GM18907 (cell line): ENCODE results near the gene CYP4B1.
"Not testable (repeated sequence)": the region's sequence is repeated elsewhere in the genome, so short reads cannot be mapped to it uniquely, and the experiment has no call there.

ENCODE experiments used
- ATAC-seq: cut with Tn5 transposase; IDR thresholded peaks from one replicate; pipeline ENCODE4 v1.9.1; 2021; ENCODE audit warnings: mild to moderate bottlenecking, moderate library complexity; ENCODE audit not compliant: unreplicated experiment

The CYP4B1 gene

GRCh38 chr1:46813858-46814396 lies 15.1 kb downstream of the CYP4B1 start:
- no peak for ATAC-seq

DNA sequence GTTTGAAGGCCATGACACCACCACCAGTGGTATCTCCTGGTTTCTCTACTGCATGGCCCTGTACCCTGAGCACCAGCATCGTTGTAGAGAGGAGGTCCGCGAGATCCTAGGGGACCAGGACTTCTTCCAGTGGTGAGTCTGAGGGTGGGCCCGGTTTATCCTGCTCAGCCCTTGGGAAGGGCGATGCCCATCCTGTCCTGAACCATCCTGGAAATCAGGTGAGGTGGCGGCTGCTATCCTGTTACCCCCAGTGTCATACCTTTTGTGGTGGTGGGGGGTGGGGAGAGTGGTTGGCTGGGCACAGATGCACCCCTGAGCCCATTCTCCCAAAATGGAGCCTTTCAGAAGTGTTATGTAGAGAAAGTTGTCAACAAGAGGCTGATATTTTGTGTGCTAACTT lies 16.3 kb downstream of the CYP4B1 start:
- ATAC-seq, result no peak

DNA sequence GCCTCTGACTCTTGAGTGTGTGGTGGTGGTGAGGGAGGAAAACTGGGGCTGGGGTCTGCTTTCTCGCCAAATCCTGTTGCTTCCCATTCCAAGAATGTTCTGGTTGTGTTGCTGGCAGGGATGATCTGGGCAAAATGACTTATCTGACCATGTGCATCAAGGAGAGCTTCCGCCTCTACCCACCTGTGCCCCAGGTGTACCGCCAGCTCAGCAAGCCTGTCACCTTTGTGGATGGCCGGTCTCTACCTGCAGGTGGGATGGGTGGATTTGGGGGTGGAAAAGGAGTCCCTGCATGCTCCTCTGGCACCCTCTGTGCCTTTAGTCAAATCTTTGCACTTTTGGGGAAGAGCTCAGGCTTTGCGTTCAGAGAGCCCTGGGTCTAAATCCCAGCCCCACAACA lies 18.1 kb downstream of the CYP4B1 start:
- no peak for ATAC-seq

- ATAC-seq, result no peak
These were observed 19.0 kb downstream of the CYP4B1 start for GRCh38 chr1:46817814-46818213.

GRCh38 chr1:46818591-46818990 lies 19.7 kb downstream of the CYP4B1 start:
- ATAC-seq, result no peak

- ATAC-seq, result no peak
These were observed 20.5 kb downstream of the CYP4B1 start for GRCh38 chr1:46819335-46819734.

GRCh38 chr1:46820076-46820475 lies 21.2 kb downstream of the CYP4B1 start:
- no peak for ATAC-seq

DNA sequence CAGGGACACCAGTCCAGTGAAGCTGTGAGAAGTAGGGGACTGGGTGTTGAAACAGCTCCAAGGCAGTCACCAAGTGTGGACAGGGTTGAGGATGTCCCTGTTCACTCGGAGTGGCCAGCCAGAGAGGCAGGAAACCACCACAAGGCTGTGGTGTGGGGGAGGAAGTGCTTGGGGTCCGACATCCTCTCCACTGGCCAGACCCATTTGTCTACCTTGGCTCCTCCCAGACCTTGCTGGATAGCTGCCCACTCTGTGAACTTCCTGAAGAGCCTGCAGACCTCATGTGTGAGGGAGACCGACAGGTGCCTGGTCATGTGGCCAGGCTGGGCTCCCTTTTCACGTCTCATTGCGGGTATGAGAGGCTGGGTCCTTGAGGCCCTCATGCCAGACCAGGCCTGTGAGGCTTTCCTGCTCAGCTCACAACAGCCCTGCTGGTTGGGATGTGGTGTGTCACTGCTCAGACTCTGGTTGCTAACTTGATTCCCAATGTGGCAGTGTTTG lies 21.8 kb downstream of the CYP4B1 start:
- no peak for ATAC-seq

- ATAC-seq, result no peak
These were observed 23.5 kb downstream of the CYP4B1 start for GRCh38 chr1:46822248-46822826.

DNA sequence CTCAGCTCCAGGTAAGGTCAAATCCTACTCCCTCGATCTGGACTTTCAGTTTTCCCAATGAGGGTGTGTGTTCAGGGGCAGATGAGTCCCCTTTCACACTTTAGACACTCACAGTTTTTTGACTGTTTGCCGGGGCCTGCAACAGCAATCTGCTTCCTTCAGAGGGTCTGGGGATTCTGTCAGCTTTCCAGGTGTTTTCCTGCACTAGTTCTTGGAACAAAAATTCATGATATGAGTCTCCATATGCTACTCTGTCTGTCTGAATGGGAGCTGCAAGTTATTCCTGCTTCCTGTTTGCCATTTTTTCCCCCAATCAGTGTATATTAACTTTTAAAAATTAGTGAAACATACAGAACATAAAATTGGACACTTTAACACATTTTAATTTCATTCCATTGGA lies 24.3 kb downstream of the CYP4B1 start:
- no peak for ATAC-seq

DNA sequence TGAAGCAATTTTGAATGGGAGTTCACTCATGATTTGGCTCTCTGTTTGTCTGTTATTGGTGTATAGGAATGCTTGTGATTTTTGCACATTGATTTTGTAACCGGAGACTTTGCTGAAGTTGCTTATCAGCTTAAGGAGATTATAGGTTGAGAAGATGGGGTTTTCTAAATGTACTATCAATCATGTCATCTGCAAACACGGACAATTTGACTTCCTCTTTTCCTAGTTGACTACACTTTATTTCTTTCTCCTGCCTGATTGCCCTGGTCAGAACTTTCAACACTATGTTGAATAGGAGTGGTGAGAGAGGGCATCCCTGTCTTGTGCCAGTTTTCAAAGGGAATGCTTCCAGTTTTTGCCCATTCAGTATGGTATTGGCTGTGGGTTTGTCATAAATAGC lies 28.0 kb downstream of the CYP4B1 start:
- ATAC-seq, result not testable (repeated sequence)

GRCh38 chr1:46830665-46831322 lies 31.9 kb downstream of the CYP4B1 start:
- no peak for ATAC-seq

- not testable (repeated sequence) for ATAC-seq
These were observed 36.6 kb downstream of the CYP4B1 start for GRCh38 chr1:46835469-46835868.

- ATAC-seq, result not testable (repeated sequence)
These were observed 47.5 kb downstream of the CYP4B1 start for GRCh38 chr1:46846386-46846785.

GRCh38 chr1:46857660-46858065 lies 58.8 kb downstream of the CYP4B1 start:
- ATAC-seq, result not testable (repeated sequence)

DNA sequence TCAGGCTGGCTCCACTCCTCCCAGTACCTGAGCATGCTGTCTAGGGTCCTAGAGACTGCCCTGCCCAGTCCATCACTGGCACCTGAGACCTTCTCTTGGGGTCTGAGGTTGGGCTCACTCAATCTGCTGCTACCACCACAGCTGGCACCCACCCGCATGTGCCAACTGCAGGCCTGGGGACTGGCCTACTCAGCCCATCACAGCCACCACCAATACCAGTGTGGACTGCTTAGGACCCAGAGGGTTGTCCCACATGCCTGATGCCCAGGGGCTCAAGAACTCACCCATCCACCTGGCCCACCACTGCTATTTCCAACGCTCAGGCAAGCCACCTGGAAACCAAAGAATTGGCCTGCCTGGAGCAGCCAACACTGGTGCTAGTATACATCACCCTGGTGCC lies 63.5 kb downstream of the CYP4B1 start:
- no peak for ATAC-seq
